Body of pancreas (tissue), 4 donors: Measurements from ENCODE around the gene PLCH1.

Source experiments
- POLR2A ChIP-seq, 3 donors: fragments of 450-650 bp; IDR thresholded peaks; one replicate each; pipeline ENCODE4 v1.6.1; 2016; ENCODE audit warnings: antibody characterized with exemption in 3 of 3, mild to moderate bottlenecking in 2 of 3
- TF ChIP-seq, protein P1 (sequence below), 7 experiments: fragments of 450-650 bp in 4 of 7; fragments of 200-600 bp in 3 of 7; sonication (generic) in 3 of 7; IDR thresholded peaks; one replicate each; pipeline ENCODE4 v1.5.1; 2016 to 2019; ENCODE audit warnings: antibody characterized with exemption in 7 of 7

DNA sequence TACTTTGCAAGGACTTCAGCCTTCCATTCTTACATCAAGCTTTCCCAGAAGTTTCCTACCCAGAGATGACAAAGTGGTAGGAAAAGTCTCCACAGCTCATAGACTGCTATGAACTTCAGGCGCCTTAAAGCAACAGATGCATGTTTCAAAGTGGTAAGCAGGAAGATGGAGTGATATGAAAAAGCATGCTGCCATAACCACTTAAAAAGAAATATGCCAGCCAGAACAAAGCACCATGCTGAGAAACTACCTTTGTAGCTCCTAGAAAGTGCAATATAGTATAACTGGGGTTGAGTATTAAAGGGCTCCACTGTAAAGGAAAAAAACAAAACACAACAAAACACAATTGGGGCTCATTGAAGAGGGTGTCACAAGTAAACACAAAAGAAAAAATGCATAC lies 259.0 kb downstream of the PLCH1 start:
- TF ChIP-seq, protein P1, sequence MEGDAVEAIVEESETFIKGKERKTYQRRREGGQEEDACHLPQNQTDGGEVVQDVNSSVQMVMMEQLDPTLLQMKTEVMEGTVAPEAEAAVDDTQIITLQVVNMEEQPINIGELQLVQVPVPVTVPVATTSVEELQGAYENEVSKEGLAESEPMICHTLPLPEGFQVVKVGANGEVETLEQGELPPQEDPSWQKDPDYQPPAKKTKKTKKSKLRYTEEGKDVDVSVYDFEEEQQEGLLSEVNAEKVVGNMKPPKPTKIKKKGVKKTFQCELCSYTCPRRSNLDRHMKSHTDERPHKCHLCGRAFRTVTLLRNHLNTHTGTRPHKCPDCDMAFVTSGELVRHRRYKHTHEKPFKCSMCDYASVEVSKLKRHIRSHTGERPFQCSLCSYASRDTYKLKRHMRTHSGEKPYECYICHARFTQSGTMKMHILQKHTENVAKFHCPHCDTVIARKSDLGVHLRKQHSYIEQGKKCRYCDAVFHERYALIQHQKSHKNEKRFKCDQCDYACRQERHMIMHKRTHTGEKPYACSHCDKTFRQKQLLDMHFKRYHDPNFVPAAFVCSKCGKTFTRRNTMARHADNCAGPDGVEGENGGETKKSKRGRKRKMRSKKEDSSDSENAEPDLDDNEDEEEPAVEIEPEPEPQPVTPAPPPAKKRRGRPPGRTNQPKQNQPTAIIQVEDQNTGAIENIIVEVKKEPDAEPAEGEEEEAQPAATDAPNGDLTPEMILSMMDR (IDR thresholded peaks at IDR 0.05): no peak
- no peak for TF ChIP-seq POLR2A (IDR thresholded peaks at IDR 0.05)
